Prostate gland (tissue), 2 donors: ENCODE results near the gene C20orf144. TPM values are rescaled to one million over a fixed set of nuclear protein-coding genes. Genes with fewer than 3 reads are reported as not detected.

Experiments
- DNase-seq: peaks from one replicate; pipeline ENCODE4 v3.0.0-alpha.2; 2019; ENCODE audit warnings: low spot score
- H3K27ac ChIP-seq, 2 donors: fragments of 200-600 bp; sonication (generic); 2 replicates each; pipeline ENCODE4 v1.5.1; 2017 to 2019
- H3K27me3 ChIP-seq: fragments of 200-600 bp; sonication (generic); replicated peaks from 2 replicates; pipeline ENCODE4 v1.5.1; 2019; ENCODE audit not compliant: insufficient read depth
- H3K36me3 ChIP-seq, 2 donors: fragments of 200-600 bp; sonication (generic); 1 replicate in 1 of 2; 2 replicates in 1 of 2; pipeline versions ENCODE4 v1.5.1 to v1.8.1; 2017 to 2019
- H3K4me1 ChIP-seq: fragments of 200-600 bp; sonication (generic); replicated peaks from 2 replicates; pipeline ENCODE4 v1.5.1; 2019
- H3K4me3 ChIP-seq, 2 donors: fragments of 200-600 bp; sonication (generic); 2 replicates each; pipeline ENCODE4 v1.5.1; 2017 to 2019
- H3K9me3 ChIP-seq: fragments of 200-600 bp; sonication (generic); 2 replicates; pipeline ENCODE4 v1.5.1; 2017
- POLR2A ChIP-seq: fragments of 450-650 bp; IDR thresholded peaks from one replicate; pipeline ENCODE4 v1.6.1; 2016; ENCODE audit warnings: antibody characterized with exemption, mild to moderate bottlenecking
- POLR2AphosphoS5 ChIP-seq: sonication (generic); formaldehyde crosslinking; IDR thresholded peaks from one replicate; pipeline ENCODE4 v1.6.1; 2017; ENCODE audit warnings: antibody characterized with exemption
- WGBS: methylation state at CpG from one replicate; pipeline ENCODE4 v1.1.5; 2018; 5-methylcytosine and 5-hydroxymethylcytosine counted together
- intact Hi-C: fragments of 100-400 bp; cut with DNase I; formaldehyde crosslinking; loops from one replicate; pipeline ENCODE4 v1.14.2; 2022
- total RNA-seq, 2 donors: library from RNA; depleted of rRNA; stranded (reverse); fragments of >200 nt; gene quantifications; one replicate each; pipeline ENCODE4 v1.1.0, GENCODE V29; 2016
- TF ChIP-seq, protein P1 (sequence below), 4 experiments: fragments of 200-600 bp in 2 of 4; fragments of 450-650 bp in 2 of 4; sonication (generic) in 2 of 4; IDR thresholded peaks; 1 replicate in 3 of 4; 2 replicates in 1 of 4; pipeline ENCODE4 v1.5.1; 2016 to 2019; ENCODE audit warnings: antibody characterized with exemption in 4 of 4, mild to moderate bottlenecking in 2 of 4, moderate library complexity in 2 of 4

C20orf144 gene
- total RNA-seq, 2 donors from 2014 or later = 0.14 to 0.91 TPM

DNA sequence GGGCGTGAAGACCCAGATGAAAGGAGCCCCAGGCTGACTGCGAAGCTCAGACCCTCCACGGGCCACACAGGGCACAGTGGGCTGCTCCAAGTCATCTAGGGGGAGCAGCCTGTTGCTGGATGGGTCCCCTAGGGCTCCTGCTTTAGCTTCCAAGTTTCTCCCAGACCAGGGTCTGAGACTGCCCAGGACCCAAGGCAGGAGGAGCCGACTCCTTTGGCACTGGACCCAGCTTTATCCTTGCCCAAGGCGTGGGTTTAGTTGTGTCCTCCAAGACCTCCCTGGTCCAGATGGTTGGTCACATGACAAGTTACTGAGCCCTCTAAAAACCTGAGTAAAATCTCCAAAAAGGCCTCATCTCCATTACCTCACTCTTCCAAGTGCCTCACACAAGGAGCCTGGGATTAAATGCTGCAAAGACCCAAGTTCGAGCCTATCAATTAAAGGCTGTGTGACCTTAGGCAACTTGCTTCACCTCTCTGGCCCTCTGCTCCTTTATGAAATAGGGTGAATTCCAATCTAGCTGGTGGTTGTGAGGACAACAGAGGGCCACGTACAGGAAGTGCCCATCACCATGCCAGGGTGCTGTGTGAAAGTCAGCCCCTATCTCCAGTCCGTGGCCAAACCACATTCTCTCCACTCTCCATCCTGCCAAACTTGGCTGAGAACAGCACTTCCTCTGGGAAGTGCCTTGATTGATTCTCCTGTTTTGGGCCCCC lies 9.6 kb downstream of the C20orf144 start:
- WGBS = 76% methylated on average over 8 of the region's 8 CpGs
- Histone ChIP-seq H3K27ac (peak overlapping the region; percentile 90 to 92), H3K36me3 (no peaks in the 10 kb centered on the region), H3K4me1 (peaks cover 13% of the 10 kb centered on the region), H3K9me3 (no peaks in the 10 kb centered on the region), H3K27me3 (no peaks in the 10 kb centered on the region), H3K4me3 (no peak overlapping the region)
- TF ChIP-seq, protein P1, sequence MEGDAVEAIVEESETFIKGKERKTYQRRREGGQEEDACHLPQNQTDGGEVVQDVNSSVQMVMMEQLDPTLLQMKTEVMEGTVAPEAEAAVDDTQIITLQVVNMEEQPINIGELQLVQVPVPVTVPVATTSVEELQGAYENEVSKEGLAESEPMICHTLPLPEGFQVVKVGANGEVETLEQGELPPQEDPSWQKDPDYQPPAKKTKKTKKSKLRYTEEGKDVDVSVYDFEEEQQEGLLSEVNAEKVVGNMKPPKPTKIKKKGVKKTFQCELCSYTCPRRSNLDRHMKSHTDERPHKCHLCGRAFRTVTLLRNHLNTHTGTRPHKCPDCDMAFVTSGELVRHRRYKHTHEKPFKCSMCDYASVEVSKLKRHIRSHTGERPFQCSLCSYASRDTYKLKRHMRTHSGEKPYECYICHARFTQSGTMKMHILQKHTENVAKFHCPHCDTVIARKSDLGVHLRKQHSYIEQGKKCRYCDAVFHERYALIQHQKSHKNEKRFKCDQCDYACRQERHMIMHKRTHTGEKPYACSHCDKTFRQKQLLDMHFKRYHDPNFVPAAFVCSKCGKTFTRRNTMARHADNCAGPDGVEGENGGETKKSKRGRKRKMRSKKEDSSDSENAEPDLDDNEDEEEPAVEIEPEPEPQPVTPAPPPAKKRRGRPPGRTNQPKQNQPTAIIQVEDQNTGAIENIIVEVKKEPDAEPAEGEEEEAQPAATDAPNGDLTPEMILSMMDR (IDR thresholded peaks at IDR 0.05) = no peak
- TF ChIP-seq POLR2AphosphoS5 = no peak
- no peak for TF ChIP-seq POLR2A
- intact Hi-C loops = no loop called here
- no peak for DNase-seq

DNA sequence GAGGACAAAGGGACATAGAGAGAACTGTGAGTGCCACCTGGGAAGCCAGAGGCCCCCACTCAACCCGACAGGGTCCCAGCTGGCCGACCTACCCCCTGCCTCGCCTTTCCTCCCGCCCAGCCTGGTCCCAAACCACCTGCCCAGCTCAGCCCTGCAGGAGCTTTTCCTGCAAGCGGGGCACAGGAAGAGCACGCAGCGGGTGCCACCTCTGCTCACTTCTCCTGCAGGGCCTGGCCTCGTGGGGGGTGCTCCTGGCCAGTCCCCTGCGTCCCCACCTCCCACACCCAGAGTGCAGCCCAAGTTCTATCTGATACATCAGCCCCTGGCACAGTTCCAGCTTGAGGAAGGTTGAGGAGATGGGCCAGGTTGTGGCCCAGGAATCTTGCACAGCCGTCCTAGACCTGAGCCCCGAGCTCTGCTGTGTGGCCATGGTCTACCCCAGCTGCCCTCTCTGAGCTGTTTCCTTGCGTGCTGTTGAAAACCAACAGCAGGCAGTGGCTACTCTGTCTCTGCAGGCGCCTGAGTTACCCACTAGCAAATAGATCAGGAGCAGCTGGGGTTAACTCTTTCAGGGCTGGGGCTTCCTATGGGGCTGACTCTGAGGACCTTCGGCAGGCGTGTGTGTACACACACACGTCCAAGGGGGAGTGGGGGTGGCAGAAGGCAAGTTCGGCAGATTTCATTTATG lies 10.4 kb downstream of the C20orf144 start:
- no peaks in the 10 kb centered on the region for H3K27me3 ChIP-seq
- intact Hi-C loops = no loop called here
- H3K36me3 ChIP-seq = no peaks in the 10 kb centered on the region
- no peaks in the 10 kb centered on the region for H3K9me3 ChIP-seq
- TF ChIP-seq, protein P1 (IDR thresholded peaks at IDR 0.05) = no peak
- no peak for TF ChIP-seq POLR2A
- TF ChIP-seq POLR2AphosphoS5 = no peak
- no peak for DNase-seq
- peak overlapping the region; percentile 70 to 78 for H3K4me3 ChIP-seq
- H3K4me1 ChIP-seq = peaks cover 13% of the 10 kb centered on the region
- 56% methylated on average over 17 of the region's 17 CpGs for WGBS
- H3K27ac ChIP-seq = peak overlapping the region; percentile 90 to 92

DNA sequence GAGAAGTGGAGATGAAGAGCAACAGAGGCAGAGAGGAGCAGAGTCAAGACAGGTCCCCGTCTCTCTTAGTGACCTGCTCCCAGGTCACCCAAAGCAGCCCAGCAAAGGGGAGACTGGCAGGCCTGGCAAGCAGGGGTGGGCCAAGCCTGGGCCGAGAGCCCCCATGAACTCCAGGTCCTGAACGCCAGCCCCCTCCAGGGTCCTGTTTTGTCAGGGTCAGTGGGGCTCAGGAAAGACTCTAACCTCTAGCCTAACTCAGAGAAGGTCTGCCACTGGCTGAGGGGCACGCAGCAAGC lies 10.9 kb downstream of the C20orf144 start:
- intact Hi-C loops = no loop called here
- no peak for DNase-seq
- Histone ChIP-seq H3K27ac (peak overlapping the region; percentile 90 to 92), H3K4me3 (peak overlapping the region; percentile 70 to 78), H3K27me3 (no peaks in the 10 kb centered on the region), H3K36me3 (no peaks in the 10 kb centered on the region), H3K9me3 (no peaks in the 10 kb centered on the region), H3K4me1 (peaks cover 11% of the 10 kb centered on the region)
- no peak for TF ChIP-seq POLR2AphosphoS5
- TF ChIP-seq POLR2A = no peak
- TF ChIP-seq, protein P1 (IDR thresholded peaks at IDR 0.05) = no peak
- WGBS = 88% methylated on average over 4 of the region's 4 CpGs

DNA sequence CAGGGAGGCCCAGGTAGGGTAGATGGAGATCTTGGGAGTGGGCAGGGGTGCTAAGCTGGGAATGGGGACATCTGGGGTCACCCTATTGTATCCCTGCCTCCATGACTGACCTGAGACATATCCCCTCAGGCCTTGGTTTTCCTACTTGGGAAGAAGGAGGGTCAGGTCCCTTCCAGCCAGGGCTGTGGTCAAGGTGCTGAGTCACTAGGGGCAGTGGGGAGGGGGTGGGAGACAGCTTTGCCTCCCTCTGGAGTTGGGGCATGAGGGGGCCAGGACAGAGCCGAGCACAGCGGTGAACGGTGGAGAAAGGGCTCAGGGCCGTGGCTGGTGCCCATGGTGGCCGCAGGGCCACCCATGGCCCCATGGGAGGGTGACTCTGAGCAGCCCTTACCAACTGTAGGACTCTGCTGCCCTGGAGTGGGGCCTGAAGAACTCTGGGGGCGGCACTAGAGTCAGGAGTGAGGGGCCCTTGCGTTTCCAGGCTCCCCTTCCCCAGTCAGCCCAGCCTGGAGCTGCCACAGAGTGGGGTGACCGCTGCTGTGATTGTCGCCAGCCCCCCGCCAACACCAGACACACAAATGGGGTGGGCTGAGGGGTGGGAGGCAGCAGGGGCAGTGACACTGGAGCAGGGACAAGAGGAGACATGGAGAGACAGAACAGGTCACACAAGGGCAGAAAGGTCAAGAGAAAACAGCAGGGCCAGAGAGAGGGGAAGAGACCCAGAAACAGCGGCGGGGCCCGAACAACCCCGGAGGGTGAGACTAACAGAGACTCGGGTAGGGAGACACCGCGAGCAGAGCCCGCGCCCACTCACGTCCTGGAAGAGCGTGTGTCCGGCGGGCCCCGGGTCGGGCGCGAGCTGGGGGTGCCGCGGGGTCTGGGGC lies 11.5 kb downstream of the C20orf144 start:
- Histone ChIP-seq H3K27ac (peak overlapping the region; percentile 90 to 92), H3K27me3 (no peaks in the 10 kb centered on the region), H3K4me1 (peaks cover 9% of the 10 kb centered on the region), H3K9me3 (no peaks in the 10 kb centered on the region), H3K36me3 (no peaks in the 10 kb centered on the region), H3K4me3 (peak overlapping the region; percentile 70 to 78)
- DNase-seq = no peak
- 15% methylated on average over 29 of the region's 29 CpGs for WGBS
- TF ChIP-seq, protein P1 (IDR thresholded peaks at IDR 0.05) = no peak
- no peak for TF ChIP-seq POLR2AphosphoS5
- no peak for TF ChIP-seq POLR2A
- intact Hi-C loops = no loop called here
